ENCODE results near the gene SERPINF2.

The SERPINF2 gene

DNA sequence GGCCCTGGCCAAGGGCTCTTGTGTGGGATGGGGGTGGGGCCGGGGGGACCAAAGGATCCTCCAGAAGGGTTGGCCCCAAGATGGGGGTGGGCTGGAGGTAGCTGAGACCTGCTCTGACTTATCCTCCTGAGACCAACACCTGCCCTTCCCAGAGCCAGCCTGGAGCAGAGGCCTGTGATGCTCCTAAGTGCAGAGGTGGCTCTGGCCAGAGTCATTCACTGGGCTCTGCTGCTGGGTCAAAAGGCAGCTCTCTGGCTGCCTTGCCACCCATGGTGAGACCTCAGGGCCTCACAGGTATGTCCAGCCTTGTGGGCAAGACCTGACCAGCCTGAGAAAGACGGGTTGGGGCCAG lies 393 bp downstream of the SERPINF2 start:
- Histone ChIP-seq H3K27ac (ENCODE audit: low read depth, low read length) (no peak overlapping the region), H3K9ac (ENCODE audit: low read length) (no peak overlapping the region), H3K4me3 (ENCODE audit: low read depth in 1 of 2, low read length in 2 of 2) (no peak overlapping the region)

DNA sequence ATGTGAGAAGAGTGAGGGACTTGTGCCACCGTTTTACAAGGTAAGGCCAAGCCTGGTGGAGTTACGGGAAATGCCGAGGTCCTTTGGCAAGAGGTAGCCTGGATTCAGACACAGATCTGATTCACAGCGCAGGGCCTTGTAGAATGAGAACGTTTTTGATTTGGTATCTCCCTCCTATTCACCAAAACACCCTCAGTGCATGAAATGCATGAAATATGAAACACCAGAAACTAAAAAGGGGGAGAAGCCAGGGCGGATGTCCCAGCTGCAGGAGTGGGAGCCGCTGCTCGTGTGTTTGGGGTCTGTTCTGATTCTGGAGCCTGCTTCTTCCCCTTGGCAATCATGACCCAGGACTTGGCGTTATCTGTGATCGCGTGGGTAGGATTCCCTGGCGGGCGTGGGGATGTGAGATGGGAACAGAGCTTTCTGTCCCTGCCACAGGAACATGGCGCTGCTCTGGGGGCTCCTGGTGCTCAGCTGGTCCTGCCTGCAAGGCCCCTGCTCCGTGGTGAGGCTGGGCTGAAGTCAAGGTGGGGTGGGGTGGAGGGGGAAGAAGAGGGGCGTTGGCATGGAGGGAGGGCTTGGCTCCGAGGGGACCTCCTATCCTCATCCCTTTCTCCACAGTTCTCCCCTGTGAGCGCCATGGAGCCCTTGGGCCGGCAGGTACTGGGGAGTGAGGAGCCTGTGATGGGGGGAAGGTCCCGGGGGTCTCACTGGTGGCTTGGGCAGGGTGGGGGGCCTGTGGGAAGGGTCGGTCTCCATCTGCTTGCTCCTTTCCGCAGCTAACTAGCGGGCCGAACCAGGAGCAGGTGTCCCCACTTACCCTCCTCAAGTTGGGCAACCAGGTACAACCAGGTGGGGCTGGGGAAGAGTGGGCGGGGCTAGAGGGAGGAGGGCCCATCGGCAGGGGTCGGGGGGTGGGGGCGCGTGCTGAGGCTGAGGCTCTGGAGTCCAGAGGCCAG lies 2.2 kb downstream of the SERPINF2 start:
- Histone ChIP-seq H3K9ac (ENCODE audit: low read length) (no peak overlapping the region), H3K9me3 (ENCODE audit: low read length) (no peaks in the 10 kb centered on the region), H3K4me1 (ENCODE audit: insufficient read depth, low read length) (no peaks in the 10 kb centered on the region), H3K36me3 (ENCODE audit: insufficient read depth, low read length) (no peaks in the 10 kb centered on the region), H3K27me3 (ENCODE audit: control insufficient read depth in 1 of 2, insufficient read depth in 2 of 2, low read length in 2 of 2) (no peaks in the 10 kb centered on the region), H3K4me3 (ENCODE audit: low read depth in 1 of 2, low read length in 2 of 2) (no peak overlapping the region), H3K27ac (ENCODE audit: low read depth, low read length) (no peak overlapping the region)

More for the DNA sequence above, 393 bp downstream of the SERPINF2 start:
- Histone ChIP-seq H3K36me3 (ENCODE audit: insufficient read depth, low read length) (no peaks in the 10 kb centered on the region), H3K27me3 (ENCODE audit: control insufficient read depth in 1 of 2, insufficient read depth in 2 of 2, low read length in 2 of 2) (no peaks in the 10 kb centered on the region), H3K9me3 (ENCODE audit: low read length) (no peaks in the 10 kb centered on the region), H3K4me1 (ENCODE audit: insufficient read depth, low read length) (no peaks in the 10 kb centered on the region)

DNA sequence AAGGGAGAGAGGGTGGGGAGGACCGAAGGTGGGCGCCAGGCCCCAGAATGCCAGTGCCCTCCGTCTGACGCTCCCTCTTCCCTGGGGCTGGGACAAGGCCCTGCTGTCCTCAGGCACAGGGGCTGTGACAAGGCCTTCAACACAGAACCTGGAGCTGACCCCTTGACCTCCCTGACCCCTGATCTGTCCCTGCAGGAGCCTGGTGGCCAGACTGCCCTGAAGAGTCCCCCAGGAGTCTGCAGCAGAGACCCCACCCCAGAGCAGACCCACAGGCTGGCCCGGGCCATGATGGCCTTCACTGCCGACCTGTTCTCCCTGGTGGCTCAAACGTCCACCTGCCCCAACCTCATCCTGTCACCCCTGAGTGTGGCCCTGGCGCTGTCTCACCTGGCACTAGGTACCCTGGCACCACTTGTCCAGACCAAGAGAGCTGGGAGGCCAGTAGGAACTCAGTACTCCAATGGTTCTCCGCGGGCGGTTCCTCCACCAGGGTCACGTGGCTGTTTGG lies 2.9 kb downstream of the SERPINF2 start:
- no peak overlapping the region for H3K27ac ChIP-seq (ENCODE audit: low read depth, low read length)
- no peaks in the 10 kb centered on the region for H3K36me3 ChIP-seq (ENCODE audit: insufficient read depth, low read length)
- no peaks in the 10 kb centered on the region for H3K4me1 ChIP-seq (ENCODE audit: insufficient read depth, low read length)
- H3K27me3 ChIP-seq (ENCODE audit: control insufficient read depth in 1 of 2, insufficient read depth in 2 of 2, low read length in 2 of 2): no peaks in the 10 kb centered on the region
- H3K4me3 ChIP-seq (ENCODE audit: low read depth in 1 of 2, low read length in 2 of 2): no peak overlapping the region
- H3K9me3 ChIP-seq (ENCODE audit: low read length): no peaks in the 10 kb centered on the region
- no peak overlapping the region for H3K9ac ChIP-seq (ENCODE audit: low read length)

DNA sequence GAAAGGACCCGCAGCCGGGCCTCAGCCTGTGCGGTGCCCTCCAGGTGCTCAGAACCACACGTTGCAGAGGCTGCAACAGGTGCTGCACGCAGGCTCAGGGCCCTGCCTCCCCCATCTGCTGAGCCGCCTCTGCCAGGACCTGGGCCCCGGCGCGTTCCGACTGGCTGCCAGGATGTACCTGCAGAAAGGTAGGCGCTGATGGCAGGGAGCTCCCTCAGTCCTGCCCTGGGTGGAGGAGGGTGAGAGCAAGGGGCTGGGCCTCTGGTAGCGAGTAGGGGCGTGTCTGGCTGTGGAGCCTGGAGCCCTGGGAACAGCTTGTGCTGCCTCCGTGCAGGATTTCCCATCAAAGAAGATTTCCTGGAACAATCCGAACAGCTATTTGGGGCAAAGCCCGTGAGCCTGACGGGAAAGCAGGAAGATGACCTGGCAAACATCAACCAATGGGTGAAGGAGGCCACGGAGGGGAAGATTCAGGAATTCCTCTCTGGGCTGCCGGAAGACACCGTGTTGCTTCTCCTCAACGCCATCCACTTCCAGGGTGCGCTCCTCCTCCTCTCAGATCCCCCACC lies 4.4 kb downstream of the SERPINF2 start:
- no peak overlapping the region for H3K4me3 ChIP-seq (ENCODE audit: low read depth in 1 of 2, low read length in 2 of 2)
- H3K9ac ChIP-seq (ENCODE audit: low read length): no peak overlapping the region
- no peaks in the 10 kb centered on the region for H3K36me3 ChIP-seq (ENCODE audit: insufficient read depth, low read length)
- H3K9me3 ChIP-seq (ENCODE audit: low read length): no peaks in the 10 kb centered on the region
- no peaks in the 10 kb centered on the region for H3K4me1 ChIP-seq (ENCODE audit: insufficient read depth, low read length)
- H3K27me3 ChIP-seq (ENCODE audit: control insufficient read depth in 1 of 2, insufficient read depth in 2 of 2, low read length in 2 of 2): no peaks in the 10 kb centered on the region
- H3K27ac ChIP-seq (ENCODE audit: low read depth, low read length): no peak overlapping the region

DNA sequence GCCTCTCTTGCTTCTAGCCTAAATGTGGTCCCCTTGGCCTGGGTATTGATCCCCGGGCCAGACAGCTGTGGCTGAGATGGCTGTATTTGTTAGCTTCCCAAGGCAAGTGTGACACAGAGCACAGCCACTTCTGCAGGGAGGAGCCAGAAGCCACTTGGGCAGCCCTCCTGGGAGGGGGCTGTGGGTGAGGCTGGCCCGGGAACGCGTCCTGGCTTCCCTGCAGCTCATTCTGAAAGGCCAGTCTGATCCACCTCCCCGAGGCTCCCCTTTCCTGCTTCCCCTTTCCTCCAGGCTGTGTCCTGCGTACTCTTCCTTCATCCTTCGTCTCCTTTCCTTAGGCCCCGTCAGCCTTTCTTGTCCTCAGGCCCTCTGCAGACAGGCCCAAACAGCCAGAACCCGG lies 8.0 kb downstream of the SERPINF2 start:
- H3K4me3 ChIP-seq (ENCODE audit: low read depth in 1 of 2, low read length in 2 of 2): no peak overlapping the region
- H3K9ac ChIP-seq (ENCODE audit: low read length): no peak overlapping the region
- H3K27me3 ChIP-seq (ENCODE audit: control insufficient read depth in 1 of 2, insufficient read depth in 2 of 2, low read length in 2 of 2): no peaks in the 10 kb centered on the region
- H3K4me1 ChIP-seq (ENCODE audit: insufficient read depth, low read length): no peaks in the 10 kb centered on the region
- no peaks in the 10 kb centered on the region for H3K36me3 ChIP-seq (ENCODE audit: insufficient read depth, low read length)
- no peak overlapping the region for H3K27ac ChIP-seq (ENCODE audit: low read depth, low read length)
- H3K9me3 ChIP-seq (ENCODE audit: low read length): no peaks in the 10 kb centered on the region

DNA sequence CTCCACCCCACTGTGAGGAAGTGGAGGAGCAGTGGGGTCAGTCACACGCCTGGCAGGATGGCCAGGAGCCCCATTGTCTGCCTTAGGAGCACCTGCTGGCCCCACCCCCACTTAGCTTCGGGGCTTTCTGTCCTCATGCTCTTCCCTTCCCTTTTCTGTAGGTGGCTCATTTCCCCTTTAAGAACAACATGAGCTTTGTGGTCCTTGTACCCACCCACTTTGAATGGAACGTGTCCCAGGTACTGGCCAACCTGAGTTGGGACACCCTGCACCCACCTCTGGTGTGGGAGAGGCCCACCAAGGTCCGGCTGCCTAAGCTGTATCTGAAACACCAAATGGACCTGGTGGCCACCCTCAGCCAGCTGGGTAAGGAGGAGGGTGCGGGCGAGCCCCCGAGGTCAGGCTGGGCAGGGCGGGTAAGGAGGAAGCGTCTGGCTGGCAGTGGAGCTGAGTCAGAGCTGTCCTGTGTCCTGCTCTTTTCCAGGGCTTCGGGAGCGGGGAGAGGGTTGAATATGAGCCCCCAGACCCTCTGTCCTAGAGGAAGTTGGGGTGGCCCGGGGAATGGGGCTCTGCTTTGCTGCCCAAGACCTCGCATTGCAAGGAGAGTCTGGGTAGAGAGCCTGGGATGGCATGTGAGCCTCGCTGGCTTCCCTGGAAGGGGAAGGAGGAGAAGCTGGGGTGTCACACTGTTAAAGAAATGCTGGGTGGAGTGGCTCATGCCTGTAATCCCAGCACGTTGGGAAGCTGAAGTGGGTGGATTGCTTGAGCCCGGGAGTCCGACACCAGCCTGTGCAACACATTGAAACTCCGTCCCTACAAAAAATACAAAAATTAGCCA lies 10.0 kb downstream of the SERPINF2 start:
- H3K27ac ChIP-seq (ENCODE audit: low read depth, low read length): peak overlapping the region; percentile 32
- no peaks in the 10 kb centered on the region for H3K27me3 ChIP-seq (ENCODE audit: control insufficient read depth in 1 of 2, insufficient read depth in 2 of 2, low read length in 2 of 2)
- no peak overlapping the region for H3K9ac ChIP-seq (ENCODE audit: low read length)
- H3K4me3 ChIP-seq (ENCODE audit: low read depth in 1 of 2, low read length in 2 of 2): no peak overlapping the region
- H3K4me1 ChIP-seq (ENCODE audit: insufficient read depth, low read length): no peaks in the 10 kb centered on the region
- no peaks in the 10 kb centered on the region for H3K36me3 ChIP-seq (ENCODE audit: insufficient read depth, low read length)
- H3K9me3 ChIP-seq (ENCODE audit: low read length): no peaks in the 10 kb centered on the region

DNA sequence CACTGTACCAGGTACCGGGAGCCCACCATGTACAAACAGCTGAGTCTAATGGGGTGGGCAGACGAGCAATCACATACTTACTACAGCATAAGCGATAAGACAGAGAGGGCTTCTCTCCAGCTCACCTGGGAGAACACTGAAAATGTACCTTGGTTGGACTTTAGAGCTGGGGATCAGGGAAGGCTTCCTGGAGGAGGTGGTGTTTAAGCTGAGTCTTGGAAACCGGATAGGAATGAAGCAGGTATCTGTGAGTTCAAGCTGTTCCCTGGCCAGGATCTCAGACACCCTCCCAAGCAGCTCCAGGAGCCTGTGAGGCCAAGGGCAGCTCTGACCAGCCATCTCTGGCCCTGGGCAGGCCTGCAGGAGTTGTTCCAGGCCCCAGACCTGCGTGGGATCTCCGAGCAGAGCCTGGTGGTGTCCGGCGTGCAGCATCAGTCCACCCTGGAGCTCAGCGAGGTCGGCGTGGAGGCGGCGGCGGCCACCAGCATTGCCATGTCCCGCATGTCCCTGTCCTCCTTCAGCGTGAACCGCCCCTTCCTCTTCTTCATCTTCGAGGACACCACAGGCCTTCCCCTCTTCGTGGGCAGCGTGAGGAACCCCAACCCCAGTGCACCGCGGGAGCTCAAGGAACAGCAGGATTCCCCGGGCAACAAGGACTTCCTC lies 11.2 kb downstream of the SERPINF2 start:
- Histone ChIP-seq H3K9me3 (ENCODE audit: low read length) (no peaks in the 10 kb centered on the region), H3K27ac (ENCODE audit: low read depth, low read length) (no peak overlapping the region), H3K36me3 (ENCODE audit: insufficient read depth, low read length) (no peaks in the 10 kb centered on the region), H3K4me3 (ENCODE audit: low read depth in 1 of 2, low read length in 2 of 2) (no peak overlapping the region), H3K9ac (ENCODE audit: low read length) (no peak overlapping the region), H3K27me3 (ENCODE audit: control insufficient read depth in 1 of 2, insufficient read depth in 2 of 2, low read length in 2 of 2) (no peaks in the 10 kb centered on the region), H3K4me1 (ENCODE audit: insufficient read depth, low read length) (no peaks in the 10 kb centered on the region)

DNA sequence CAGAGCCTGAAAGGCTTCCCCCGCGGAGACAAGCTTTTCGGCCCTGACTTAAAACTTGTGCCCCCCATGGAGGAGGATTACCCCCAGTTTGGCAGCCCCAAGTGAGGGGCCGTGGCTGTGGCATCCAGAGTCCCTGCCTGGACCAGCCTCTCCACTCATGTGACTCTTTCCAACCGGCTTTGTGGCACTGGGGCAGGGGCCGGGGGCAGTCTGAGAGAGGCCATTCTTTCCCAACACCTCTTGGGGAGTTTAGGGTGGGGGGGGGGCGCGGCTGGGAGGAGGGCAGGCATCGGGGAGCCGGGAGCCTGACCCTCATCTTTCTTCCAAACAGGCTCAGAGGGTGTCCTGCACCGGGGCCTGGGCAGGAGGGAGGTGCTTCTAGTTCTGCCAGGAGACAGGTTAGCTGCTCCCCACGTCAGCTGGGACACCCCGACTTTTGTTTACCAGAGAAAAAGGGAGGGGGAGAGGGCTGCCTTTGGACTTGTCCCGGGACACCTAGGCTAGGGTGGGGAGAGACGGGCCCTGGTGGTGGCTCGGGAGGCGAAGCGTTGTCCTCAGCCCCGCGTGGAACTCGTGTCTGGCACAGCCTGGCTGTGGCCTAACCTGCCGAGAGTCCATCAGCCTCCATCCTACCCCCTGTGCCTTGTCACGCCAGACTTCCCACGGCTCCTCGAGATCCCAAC lies 11.9 kb downstream of the SERPINF2 start:
- H3K27me3 ChIP-seq (ENCODE audit: control insufficient read depth in 1 of 2, insufficient read depth in 2 of 2, low read length in 2 of 2): no peaks in the 10 kb centered on the region
- no peak overlapping the region for H3K4me3 ChIP-seq (ENCODE audit: low read depth in 1 of 2, low read length in 2 of 2)
- no peak overlapping the region for H3K9ac ChIP-seq (ENCODE audit: low read length)
- no peak overlapping the region for H3K27ac ChIP-seq (ENCODE audit: low read depth, low read length)
- H3K9me3 ChIP-seq (ENCODE audit: low read length): no peaks in the 10 kb centered on the region
- no peaks in the 10 kb centered on the region for H3K4me1 ChIP-seq (ENCODE audit: insufficient read depth, low read length)
- H3K36me3 ChIP-seq (ENCODE audit: insufficient read depth, low read length): no peaks in the 10 kb centered on the region

DNA sequence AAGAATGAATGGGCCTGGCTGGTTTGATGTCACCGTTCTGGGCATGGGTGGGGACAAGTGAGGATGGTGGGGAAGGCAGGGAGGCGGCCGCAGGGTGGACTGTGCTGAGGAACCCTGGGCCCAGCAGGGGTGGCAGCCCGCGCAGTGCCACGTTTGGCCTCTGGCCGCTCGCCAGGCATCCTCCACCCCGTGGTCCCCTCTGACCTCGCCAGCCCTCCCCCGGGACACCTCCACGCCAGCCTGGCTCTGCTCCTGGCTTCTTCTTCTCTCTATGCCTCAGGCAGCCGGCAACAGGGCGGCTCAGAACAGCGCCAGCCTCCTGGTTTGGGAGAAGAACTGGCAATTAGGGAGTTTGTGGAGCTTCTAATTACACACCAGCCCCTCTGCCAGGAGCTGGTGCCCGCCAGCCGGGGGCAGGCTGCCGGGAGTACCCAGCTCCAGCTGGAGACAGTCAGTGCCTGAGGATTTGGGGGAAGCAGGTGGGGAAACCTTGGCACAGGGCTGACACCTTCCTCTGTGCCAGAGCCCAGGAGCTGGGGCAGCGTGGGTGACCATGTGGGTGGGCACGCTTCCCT lies 12.7 kb downstream of the SERPINF2 start:
- Histone ChIP-seq H3K36me3 (ENCODE audit: insufficient read depth, low read length) (no peaks in the 10 kb centered on the region), H3K4me1 (ENCODE audit: insufficient read depth, low read length) (no peaks in the 10 kb centered on the region), H3K27ac (ENCODE audit: low read depth, low read length) (no peak overlapping the region), H3K27me3 (ENCODE audit: control insufficient read depth in 1 of 2, insufficient read depth in 2 of 2, low read length in 2 of 2) (no peaks in the 10 kb centered on the region), H3K4me3 (ENCODE audit: low read depth in 1 of 2, low read length in 2 of 2) (no peak overlapping the region), H3K9me3 (ENCODE audit: low read length) (no peaks in the 10 kb centered on the region), H3K9ac (ENCODE audit: low read length) (no peak overlapping the region)

DNA sequence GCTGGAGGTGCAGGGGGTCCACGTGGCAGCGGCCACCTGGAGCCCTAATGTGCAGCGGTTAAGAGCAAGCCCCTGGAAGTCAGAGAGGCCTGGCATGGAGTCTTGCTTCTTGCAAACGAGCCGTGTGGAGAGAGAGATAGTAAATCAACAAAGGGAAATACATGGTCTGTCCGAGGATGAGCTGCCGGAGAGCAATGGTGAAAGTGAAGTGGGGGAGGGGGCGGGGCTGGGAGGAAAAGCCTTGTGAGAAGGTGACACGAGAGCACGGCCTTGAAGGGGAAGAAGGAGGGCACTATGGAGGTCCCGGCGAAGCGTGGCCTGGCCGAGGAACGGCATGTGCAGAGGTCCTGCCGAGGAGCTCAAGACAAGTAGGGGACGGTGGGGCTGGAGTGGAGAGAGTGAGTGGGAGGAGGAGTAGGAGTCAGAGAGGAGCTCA lies 13.2 kb downstream of the SERPINF2 start:
- H3K27me3 ChIP-seq (ENCODE audit: control insufficient read depth in 1 of 2, insufficient read depth in 2 of 2, low read length in 2 of 2): no peaks in the 10 kb centered on the region
- no peak overlapping the region for H3K27ac ChIP-seq (ENCODE audit: low read depth, low read length)
- no peaks in the 10 kb centered on the region for H3K4me1 ChIP-seq (ENCODE audit: insufficient read depth, low read length)
- H3K36me3 ChIP-seq (ENCODE audit: insufficient read depth, low read length): no peaks in the 10 kb centered on the region
- no peak overlapping the region for H3K9ac ChIP-seq (ENCODE audit: low read length)
- H3K9me3 ChIP-seq (ENCODE audit: low read length): no peaks in the 10 kb centered on the region
- no peak overlapping the region for H3K4me3 ChIP-seq (ENCODE audit: low read depth in 1 of 2, low read length in 2 of 2)

Data from muscle layer of colon (tissue), 2 donors.